ENCODE measurements around the gene OTUD6A.

GRCh38 chrX:70062961-70063550, 799 bp downstream of the OTUD6A start:
- TF ChIP-seq GATA2 (IDR thresholded peaks at IDR 0.05; ENCODE audit: low read depth, low read length): no peak
- no peak for TF ChIP-seq GATA3 (IDR thresholded peaks at IDR 0.05; ENCODE audit: low read depth, low read length)

All from SH-SY5Y (cell line).